Measurements from ENCODE around the gene METTL5. TPM values are rescaled to one million over a fixed set of nuclear protein-coding genes. Genes with fewer than 3 reads are reported as not detected.
A peak's percentile ranks its signal among the peaks of the same experiment; 100 is the strongest.

Gene METTL5
- total and polyA plus RNA-seq, 10 donors, result 24.4 to 57.0 (median 34.5) TPM

GRCh38 chr2:169827272-169828140 lies 2.8 kb upstream of the METTL5 start, which contains the start of gene UBR3:
Gene UBR3 (plus strand): TSS chr2:169827454. CDS start chr2:169827508, 54 bp downstream.
- Histone ChIP-seq H3K9me3 (no peaks in the 10 kb centered on the region), H3K36me3 (peaks cover 0 to 5% (median 0%) of the 10 kb centered on the region in 6 donors), H3K27ac (peak within 1 kb of the TSS; percentile 76 to 93 (median 91)), H3K4me1 (peaks cover 35 to 83% (median 62%) of the 10 kb centered on the region in 6 donors), H3K27me3 (replicated peaks in 1 of 7) (no peaks in the 10 kb centered on the region), H3K4me3 (peak within 1 kb of the TSS; percentile 75 to 96 (median 86))
- intact Hi-C loops (cut with DNase I; ENCODE audit: low total_unique reads), result loop anchor here (10.0 kb wide), 1 partner anchor 87 kb away; no protein-coding TSS in a partner anchor
- peak; percentile 98 for DNase-seq
- WGBS, 5 donors, result 0 to 1% (median 0%) methylated on average over 42 to 104 of the region's 104 CpGs
- TF ChIP-seq POLR2A (IDR thresholded peaks at IDR 0.05), result peak in 2 of 3 donors; percentile 68 to 86
- TF ChIP-seq, protein P1, sequence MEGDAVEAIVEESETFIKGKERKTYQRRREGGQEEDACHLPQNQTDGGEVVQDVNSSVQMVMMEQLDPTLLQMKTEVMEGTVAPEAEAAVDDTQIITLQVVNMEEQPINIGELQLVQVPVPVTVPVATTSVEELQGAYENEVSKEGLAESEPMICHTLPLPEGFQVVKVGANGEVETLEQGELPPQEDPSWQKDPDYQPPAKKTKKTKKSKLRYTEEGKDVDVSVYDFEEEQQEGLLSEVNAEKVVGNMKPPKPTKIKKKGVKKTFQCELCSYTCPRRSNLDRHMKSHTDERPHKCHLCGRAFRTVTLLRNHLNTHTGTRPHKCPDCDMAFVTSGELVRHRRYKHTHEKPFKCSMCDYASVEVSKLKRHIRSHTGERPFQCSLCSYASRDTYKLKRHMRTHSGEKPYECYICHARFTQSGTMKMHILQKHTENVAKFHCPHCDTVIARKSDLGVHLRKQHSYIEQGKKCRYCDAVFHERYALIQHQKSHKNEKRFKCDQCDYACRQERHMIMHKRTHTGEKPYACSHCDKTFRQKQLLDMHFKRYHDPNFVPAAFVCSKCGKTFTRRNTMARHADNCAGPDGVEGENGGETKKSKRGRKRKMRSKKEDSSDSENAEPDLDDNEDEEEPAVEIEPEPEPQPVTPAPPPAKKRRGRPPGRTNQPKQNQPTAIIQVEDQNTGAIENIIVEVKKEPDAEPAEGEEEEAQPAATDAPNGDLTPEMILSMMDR (IDR thresholded peaks at IDR 0.05 in 8 of 11, conservative IDR thresholded peaks at IDR 0.05 in 3 of 11), result peak in 4 of 11 experiments; percentile 25 to 47 (median 36)
- peak; percentile 91 to 92 (median 91) for TF ChIP-seq POLR2AphosphoS5 (IDR thresholded peaks at IDR 0.05)

DNA sequence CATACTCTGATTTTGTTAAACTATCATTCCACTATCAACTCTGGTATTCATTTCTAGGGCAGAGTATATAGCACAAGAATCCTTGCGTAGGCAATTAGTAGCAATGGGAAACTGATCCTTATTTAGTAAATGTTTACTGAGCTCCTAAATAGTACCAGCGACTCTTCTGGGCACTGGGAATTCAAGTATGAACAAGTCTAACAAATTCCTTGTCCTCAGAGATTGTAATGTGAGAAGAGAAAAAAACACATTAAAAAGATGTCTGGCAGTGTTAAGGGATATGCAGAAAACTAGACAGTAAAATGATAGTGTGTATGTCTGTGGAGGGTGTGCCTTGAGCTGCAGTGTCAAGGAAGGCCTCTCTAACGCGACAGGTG lies 721 bp downstream of the METTL5 start:
- intact Hi-C loops (cut with DNase I; ENCODE audit: low total_unique reads), result loop anchor here (10.0 kb wide), 1 partner anchor 91 kb away; no protein-coding TSS in a partner anchor
- WGBS, 5 donors, result 30 to 40% (median 37%) methylated on average over 4 of the region's 4 CpGs
- Histone ChIP-seq H3K4me1 (peaks cover 30 to 68% (median 46%) of the 10 kb centered on the region in 6 donors), H3K9me3 (no peaks in the 10 kb centered on the region), H3K36me3 (peaks cover 0 to 28% (median 2%) of the 10 kb centered on the region in 6 donors), H3K27ac (peak overlapping the region in 6 of 8 donors; percentile 51 to 88 (median 82)), H3K27me3 (replicated peaks in 1 of 7) (no peaks in the 10 kb centered on the region), H3K4me3 (peak overlapping the region; percentile 57 to 85 (median 78))
- TF ChIP-seq, protein P1 (IDR thresholded peaks at IDR 0.05 in 8 of 11, conservative IDR thresholded peaks at IDR 0.05 in 3 of 11), result no peak
- no peak for TF ChIP-seq POLR2A (IDR thresholded peaks at IDR 0.05)
- TF ChIP-seq POLR2AphosphoS5 (IDR thresholded peaks at IDR 0.05), result no peak
- no peak for DNase-seq

DNA sequence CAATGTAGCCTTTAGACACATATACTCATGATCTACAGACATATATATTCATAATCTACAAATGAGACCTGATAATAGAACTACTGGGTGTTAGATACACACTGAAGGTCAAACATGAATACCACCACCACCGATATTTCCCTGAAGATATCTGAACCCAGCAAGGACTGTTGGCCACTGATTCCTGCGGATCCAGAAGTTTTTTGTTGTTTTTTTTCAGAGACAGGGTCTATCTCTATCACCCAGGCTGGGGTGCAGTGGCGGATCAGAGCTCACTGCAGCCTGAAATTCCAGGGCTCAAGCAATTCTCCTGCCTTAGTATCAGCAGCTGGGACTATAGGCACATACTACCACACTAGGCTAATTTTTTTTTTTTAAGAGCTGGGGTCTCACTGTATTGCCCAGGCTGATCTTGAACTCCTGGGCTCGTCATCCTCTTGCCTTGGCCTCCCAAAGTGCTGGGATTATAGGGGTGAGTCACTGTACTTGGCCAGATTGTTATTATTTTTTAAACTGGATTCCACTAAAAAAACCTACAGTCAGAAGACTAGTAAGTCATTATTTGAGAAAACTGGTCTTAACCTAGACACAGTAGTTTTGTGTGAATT lies 1.8 kb downstream of the METTL5 start:
- H3K4me3 ChIP-seq, result peak overlapping the region in 1 of 8 donors; percentile 79
- TF ChIP-seq POLR2A (IDR thresholded peaks at IDR 0.05), result no peak
- TF ChIP-seq, protein P1 (IDR thresholded peaks at IDR 0.05 in 8 of 11, conservative IDR thresholded peaks at IDR 0.05 in 3 of 11), result no peak
- TF ChIP-seq POLR2AphosphoS5 (IDR thresholded peaks at IDR 0.05), result no peak
- peaks cover 0 to 39% (median 7%) of the 10 kb centered on the region in 6 donors for H3K36me3 ChIP-seq
- peaks cover 22 to 58% (median 38%) of the 10 kb centered on the region in 6 donors for H3K4me1 ChIP-seq
- H3K27me3 ChIP-seq (replicated peaks in 1 of 7), result no peaks in the 10 kb centered on the region
- no peak overlapping the region for H3K27ac ChIP-seq
- intact Hi-C loops (cut with DNase I; ENCODE audit: low total_unique reads), result loop anchor here (10.0 kb wide), 1 partner anchor 92 kb away; no protein-coding TSS in a partner anchor
- DNase-seq, result no peak
- 91 to 98% (median 94%) methylated on average over 4 of the region's 4 CpGs for WGBS, 5 donors
- H3K9me3 ChIP-seq, result no peaks in the 10 kb centered on the region

All from spleen (tissue), 11 donors.